PC-9 (cell line): Measurements from ENCODE around the gene CDK2. TPM values are rescaled to one million over a fixed set of nuclear protein-coding genes. Genes with fewer than 3 reads are reported as not detected.

Experiments used
- BruUV-seq: library from RNA; stranded (reverse); fragments of 400-500 nt; replicated peaks from 2 replicates; lab custom pipeline; 2021; lab: Mats Ljungman, UMichigan
- CTCF ChIA-PET: fragments of 300-600 bp; sonication (Branson Sonifier 250); formaldehyde crosslinking; loops from one replicate; lab custom pipeline; 2022; ENCODE audit warnings: antibody characterized with exemption; lab: Charles Lee
- POLR2A ChIA-PET: fragments of 300-600 bp; sonication (Branson Sonifier 250); formaldehyde crosslinking; loops from one replicate; lab custom pipeline; 2022; ENCODE audit warnings: antibody characterized with exemption; ENCODE audit not compliant: unreplicated experiment; lab: Charles Lee
- DNase-seq, 2 experiments: peaks; one replicate each; pipeline versions ENCODE4 v3.0.0 to v3.0.0-alpha.2; 2015 to 2022; ENCODE audit warnings: mixed read lengths in 1 of 2
- H2AFZ ChIP-seq: fragments of 200-600 bp; sonication (generic); 2 replicates; pipeline ENCODE4 v1.8.1; 2017; ENCODE audit warnings: antibody characterized with exemption
- H3F3A ChIP-seq: fragments of 200-600 bp; sonication (generic); 2 replicates; pipeline ENCODE4 v1.8.1; 2017; ENCODE audit warnings: antibody characterized with exemption, mild to moderate bottlenecking, low read depth; ENCODE audit not compliant: insufficient read depth
- H3K27ac ChIP-seq: fragments of 200-600 bp; sonication (generic); 2 replicates; pipeline ENCODE4 v1.6.1; 2016; ENCODE audit warnings: mixed run types
- H3K27me3 ChIP-seq: fragments of 200-600 bp; sonication (generic); 2 replicates; pipeline ENCODE4 v1.6.1; 2016; ENCODE audit warnings: low read depth, mixed run types; ENCODE audit not compliant: insufficient read depth
- H3K36me3 ChIP-seq: fragments of 200-600 bp; sonication (generic); 2 replicates; pipeline ENCODE4 v1.6.1; 2016; ENCODE audit warnings: low read depth, mixed run types
- H3K4me1 ChIP-seq: fragments of 200-600 bp; sonication (generic); replicated peaks from 2 replicates; pipeline ENCODE4 v1.6.1; 2016; ENCODE audit warnings: mixed run types; ENCODE audit not compliant: insufficient read depth
- H3K4me2 ChIP-seq: fragments of 200-600 bp; sonication (generic); 2 replicates; pipeline ENCODE4 v1.6.1; 2017; ENCODE audit warnings: mixed run types
- H3K4me3 ChIP-seq: fragments of 200-600 bp; sonication (generic); 2 replicates; pipeline ENCODE4 v1.6.1; 2016; ENCODE audit warnings: mixed run types
- H3K79me2 ChIP-seq: fragments of 200-600 bp; sonication (generic); 2 replicates; pipeline ENCODE4 v1.6.1; 2017; ENCODE audit warnings: low read depth, mixed run types
- H3K9me2 ChIP-seq: fragments of 200-600 bp; sonication (generic); 2 replicates; pipeline ENCODE4 v1.8.1; 2017; ENCODE audit warnings: mild to moderate bottlenecking; ENCODE audit not compliant: insufficient read depth
- H3K9me3 ChIP-seq: fragments of 200-600 bp; sonication (generic); 2 replicates; pipeline ENCODE4 v1.8.1; 2016; ENCODE audit warnings: low read depth; ENCODE audit not compliant: insufficient read depth
- H4K20me1 ChIP-seq: fragments of 200-600 bp; sonication (generic); 2 replicates; pipeline ENCODE4 v1.8.1; 2017; ENCODE audit not compliant: insufficient read depth
- CTCF ChIP-seq: fragments of 200-600 bp; sonication (generic); conservative IDR thresholded peaks from 2 replicates; pipeline ENCODE4 v1.6.1; 2017; ENCODE audit warnings: mixed run types, antibody characterized with exemption, mild to moderate bottlenecking, moderate library complexity
- EZH2 ChIP-seq: fragments of 200-600 bp; sonication (generic); IDR thresholded peaks from 2 replicates; pipeline ENCODE4 v1.8.0; 2017; ENCODE audit warnings: antibody characterized with exemption, low read depth
- intact Hi-C: fragments of 100-400 bp; cut with micrococcal nuclease; formaldehyde crosslinking; loops from one replicate; pipeline ENCODE4 v1.10.0; 2022; ENCODE audit not compliant: unreplicated experiment
- total RNA-seq: library from RNA; stranded (reverse); gene quantifications from 2 replicates; pipeline ENCODE4 v1.2.3, GENCODE V29; 2021

The CDK2 gene
- total RNA-seq, 1 experiment from 2014 or later = 93.8 TPM

GRCh38 chr12:55963760-55964159, 2.9 kb upstream of the CDK2 start:
- H4K20me1 ChIP-seq = no peaks in the 10 kb centered on the region
- peaks cover 7% of the 10 kb centered on the region; the same call in 1 of the 2 replicates for H3F3A ChIP-seq
- no peak overlapping the region for H3K27ac ChIP-seq
- no peak overlapping the region for H3K4me3 ChIP-seq
- H3K4me1 ChIP-seq = peaks cover 21% of the 10 kb centered on the region
- H3K9me2 ChIP-seq = no peaks in the 10 kb centered on the region
- ChIA-PET CTCF (no interaction called here), POLR2A (no interaction called here)
- no peaks in the 10 kb centered on the region for H3K27me3 ChIP-seq
- H3K9me3 ChIP-seq = no peaks in the 10 kb centered on the region
- peaks cover 19% of the 10 kb centered on the region for H3K79me2 ChIP-seq
- no peak for DNase-seq
- no peak overlapping the region for H3K4me2 ChIP-seq
- no TSS peak for BruUV-seq
- TF ChIP-seq EZH2 = no peak
- no peak for TF ChIP-seq CTCF
- intact Hi-C loops = no loop called here
- H2AFZ ChIP-seq = no peak overlapping the region
- H3K36me3 ChIP-seq = peaks cover 8% of the 10 kb centered on the region; the same call in 1 of the 2 replicates

GRCh38 chr12:55965240-55965639, 1.4 kb upstream of the CDK2 start:
- Histone ChIP-seq H3K27me3 (no peaks in the 10 kb centered on the region), H3K79me2 (peaks cover 21% of the 10 kb centered on the region), H3K9me2 (no peaks in the 10 kb centered on the region), H2AFZ (no peak overlapping the region), H3K4me2 (no peak overlapping the region), H4K20me1 (no peaks in the 10 kb centered on the region), H3K4me3 (no peak overlapping the region), H3K27ac (no peak overlapping the region), H3F3A (peaks cover 7% of the 10 kb centered on the region; the same call in 1 of the 2 replicates), H3K9me3 (no peaks in the 10 kb centered on the region), H3K4me1 (peaks cover 21% of the 10 kb centered on the region), H3K36me3 (peaks cover 10% of the 10 kb centered on the region; the same call in 1 of the 2 replicates)
- BruUV-seq = no TSS peak
- ChIA-PET POLR2A (no interaction called here), CTCF (no interaction called here)
- TF ChIP-seq EZH2 = no peak
- no peak for TF ChIP-seq CTCF
- no peak for DNase-seq
- intact Hi-C loops = no loop called here

GRCh38 chr12:55965941-55966407, 656 bp upstream of the CDK2 start, which contains the start of gene PMEL:
Gene PMEL (minus strand): TSS chr12:55966042. CDS start chr12:55966011, 31 bp downstream.
- intact Hi-C loops = no loop called here
- H3K4me1 ChIP-seq = peaks cover 22% of the 10 kb centered on the region
- peak within 1 kb of the TSS; percentile 97 for H2AFZ ChIP-seq
- TF ChIP-seq EZH2 (no peak), CTCF (no peak)
- H3K9me3 ChIP-seq = no peaks in the 10 kb centered on the region
- no peaks in the 10 kb centered on the region for H3K27me3 ChIP-seq
- peak within 1 kb of the TSS; percentile 49 for H3K27ac ChIP-seq
- H4K20me1 ChIP-seq = no peaks in the 10 kb centered on the region
- no peak for DNase-seq
- H3K36me3 ChIP-seq = peaks cover 10% of the 10 kb centered on the region; the same call in 1 of the 2 replicates
- H3K9me2 ChIP-seq = no peaks in the 10 kb centered on the region
- peak within 1 kb of the TSS; percentile 90 for H3K4me3 ChIP-seq
- H3F3A ChIP-seq = peaks cover 7% of the 10 kb centered on the region; the same call in 1 of the 2 replicates
- CTCF ChIA-PET = interaction anchor here (0.5 kb wide), 1 partner anchor 135 kb away, joined by 7 read pairs; no protein-coding TSS in a partner anchor
- POLR2A ChIA-PET = interaction anchor here (0.5 to 0.7 kb wide), 2 partner anchors 103 to 116 kb away, joined by 3 to 8 read pairs; no protein-coding TSS in a partner anchor
- TSS peak; percentile 85 for BruUV-seq
- H3K79me2 ChIP-seq = peaks cover 21% of the 10 kb centered on the region
- peak within 1 kb of the TSS; percentile 95 for H3K4me2 ChIP-seq
